WTC11 (cell line): ENCODE data around the gene B3GALNT1. TPM values are rescaled to one million over a fixed set of nuclear protein-coding genes. Genes with fewer than 3 reads are reported as not detected.
A peak's percentile ranks its signal among the peaks of the same experiment; 100 is the strongest.

Source experiments
- ATAC-seq: fragments of 200-7000 bp; cut with Tn5 transposase; 2 replicates; pipeline ENCODE4 v1.10.0; 2021; ENCODE audit warnings: mild to moderate bottlenecking, moderate library complexity
- CTCF ChIA-PET: fragments of 300-600 bp; sonication (Branson Sonifier 250); formaldehyde crosslinking; loops from one replicate; lab custom pipeline; 2021; ENCODE audit warnings: antibody characterized with exemption; lab: Charles Lee
- POLR2A ChIA-PET: fragments of 350-600 bp; sonication (Branson Sonifier 250); formaldehyde crosslinking; loops from one replicate; lab custom pipeline; 2021; ENCODE audit warnings: antibody characterized with exemption; lab: Charles Lee
- DNase-seq: peaks from one replicate; pipeline ENCODE4 v3.0.0; 2021; ENCODE audit warnings: low spot score
- H3K27ac Mint-ChIP-seq: 2 replicates; pipeline ENCODE4 v1.8.0; 2021; ENCODE audit warnings: mixed read lengths
- H3K27me3 Mint-ChIP-seq: 2 replicates; pipeline ENCODE4 v1.8.0; 2021; ENCODE audit warnings: low read depth, mild to moderate bottlenecking, moderate library complexity, mixed read lengths
- H3K36me3 Mint-ChIP-seq: 2 replicates; pipeline ENCODE4 v1.8.0; 2021; ENCODE audit warnings: mixed read lengths
- H3K4me1 Mint-ChIP-seq: 2 replicates; pipeline ENCODE4 v1.8.0; 2022; ENCODE audit warnings: mixed read lengths
- H3K4me3 Mint-ChIP-seq: 2 replicates; pipeline ENCODE4 v1.8.0; 2021; ENCODE audit warnings: mild to moderate bottlenecking, moderate library complexity, mixed read lengths
- H3K9me3 Mint-ChIP-seq: 2 replicates; pipeline ENCODE4 v1.8.0; 2021; ENCODE audit warnings: mixed read lengths
- ARID4B ChIP-seq: sonication (generic); formaldehyde crosslinking; IDR thresholded peaks from 2 replicates; pipeline ENCODE4 v1.8.0; 2023; ENCODE audit warnings: missing genetic modification reagents, mild to moderate bottlenecking, borderline replicate concordance
- ATF1 ChIP-seq: sonication (generic); formaldehyde crosslinking; IDR thresholded peaks from 2 replicates; pipeline ENCODE4 v1.8.1; 2023; ENCODE audit warnings: mild to moderate bottlenecking, moderate library complexity, missing genetic modification reagents
- ATF6 ChIP-seq: sonication (generic); formaldehyde crosslinking; IDR thresholded peaks from 2 replicates; pipeline ENCODE4 v1.8.1; 2023; ENCODE audit warnings: mild to moderate bottlenecking, missing genetic modification reagents
- CTCF ChIP-seq: fragments of 200-600 bp; IDR thresholded peaks from 2 replicates; pipeline ENCODE4 v1.8.0; 2022; ENCODE audit warnings: antibody characterized with exemption
- ELF4 ChIP-seq: sonication (generic); formaldehyde crosslinking; IDR thresholded peaks from 2 replicates; pipeline ENCODE4 v1.8.1; 2022; ENCODE audit warnings: low read depth, mild to moderate bottlenecking, moderate library complexity, missing genetic modification reagents
- ESRRA ChIP-seq: sonication (generic); formaldehyde crosslinking; IDR thresholded peaks from 2 replicates; pipeline ENCODE4 v1.8.1; 2022; ENCODE audit warnings: mild to moderate bottlenecking, missing genetic modification reagents, borderline replicate concordance
- KAT7 ChIP-seq: sonication (generic); formaldehyde crosslinking; IDR thresholded peaks from 2 replicates; pipeline ENCODE4 v1.8.1; 2023; ENCODE audit warnings: missing genetic modification reagents, mild to moderate bottlenecking, borderline replicate concordance
- PRRX2 ChIP-seq: fragments of 250-450 bp; sonication (Bioruptor Pico); IDR thresholded peaks from 2 replicates; pipeline ENCODE4 v1.8.0; 2021; ENCODE audit warnings: mild to moderate bottlenecking
- SMAD4 ChIP-seq: sonication (generic); formaldehyde crosslinking; IDR thresholded peaks from 2 replicates; pipeline ENCODE4 v1.8.0; 2022; ENCODE audit warnings: mild to moderate bottlenecking, missing genetic modification reagents
- SP1 ChIP-seq: sonication (generic); formaldehyde crosslinking; conservative IDR thresholded peaks from 2 replicates; pipeline ENCODE4 v1.8.1; 2022; ENCODE audit warnings: missing genetic modification reagents
- STAT6 ChIP-seq: sonication (generic); formaldehyde crosslinking; conservative IDR thresholded peaks from 2 replicates; pipeline ENCODE4 v1.8.1; 2023; ENCODE audit warnings: mild to moderate bottlenecking, low read depth, missing genetic modification reagents, moderate library complexity
- TCF7 ChIP-seq: sonication (generic); formaldehyde crosslinking; IDR thresholded peaks from 2 replicates; pipeline ENCODE4 v1.8.0; 2022; ENCODE audit warnings: mild to moderate bottlenecking, low read depth, missing genetic modification reagents, moderate library complexity
- TEAD4 ChIP-seq: sonication (generic); formaldehyde crosslinking; IDR thresholded peaks from 2 replicates; pipeline ENCODE4 v1.8.0; 2022; ENCODE audit warnings: mild to moderate bottlenecking, missing genetic modification reagents
- ZBTB21 ChIP-seq: sonication (generic); formaldehyde crosslinking; IDR thresholded peaks from 2 replicates; pipeline ENCODE4 v1.8.1; 2023; ENCODE audit warnings: mild to moderate bottlenecking, missing genetic modification reagents, borderline replicate concordance
- ZNF121 ChIP-seq: sonication (generic); formaldehyde crosslinking; IDR thresholded peaks from 2 replicates; pipeline ENCODE4 v1.8.0; 2023; ENCODE audit warnings: missing genetic modification reagents
- ZNF138 ChIP-seq: sonication (generic); formaldehyde crosslinking; conservative IDR thresholded peaks from 2 replicates; pipeline ENCODE4 v1.8.1; 2022; ENCODE audit warnings: mild to moderate bottlenecking, moderate library complexity, missing genetic modification reagents
- ZNF317 ChIP-seq: sonication (generic); formaldehyde crosslinking; IDR thresholded peaks from 2 replicates; pipeline ENCODE4 v1.8.1; 2023; ENCODE audit warnings: low read depth, mild to moderate bottlenecking, moderate library complexity, missing genetic modification reagents, borderline replicate concordance
- ZNF671 ChIP-seq: fragments of 250-450 bp; sonication (Bioruptor Pico); IDR thresholded peaks from 2 replicates; pipeline ENCODE4 v1.8.0; 2021; ENCODE audit warnings: mild to moderate bottlenecking
- total RNA-seq: library from RNA; stranded (reverse); gene quantifications from 3 replicates; pipeline ENCODE4 v1.2.3, GENCODE V29; 2021

Gene B3GALNT1
- total RNA-seq, 1 experiment from 2014 or later = 4.2 TPM

- TF ChIP-seq CTCF (no peak), TCF7 (CRISPR knock-in tag) (peak; percentile 96; the same call in 1 of the 2 replicates), ZNF317 (CRISPR knock-in tag) (0 out of 2 replicates have a peak, but pooled peaks have one; percentile 44), PRRX2 (no peak; the same call in 1 of the 2 replicates), ZBTB21 (peak; percentile 72; the same call in 1 of the 2 replicates), ELF4 (peak; percentile 92; the same call in 1 of the 2 replicates), ZNF121 (CRISPR knock-in tag) (peak; percentile 62; the same call in 1 of the 2 replicates), SP1 (CRISPR knock-in tag) (peak; percentile 51; the same call in 1 of the 2 replicates)
These were observed at the start of gene B3GALNT1 (continued) for GRCh38 chr3:161104561-161105551.

- CTCF ChIA-PET = no interaction called here
- ATAC-seq = no peak
- DNase-seq = no peak
- peaks cover 4% of the 10 kb centered on the region for H3K9me3 Mint-ChIP-seq
- H3K4me3 Mint-ChIP-seq = no peak overlapping the region
- H3K4me1 Mint-ChIP-seq = peaks cover 15% of the 10 kb centered on the region
- H3K27me3 Mint-ChIP-seq = no peaks in the 10 kb centered on the region
- POLR2A ChIA-PET = no interaction called here
- TF ChIP-seq STAT6 (CRISPR knock-in tag) (no peak), TEAD4 (CRISPR knock-in tag) (no peak)
- no peaks in the 10 kb centered on the region for H3K36me3 Mint-ChIP-seq
- H3K27ac Mint-ChIP-seq = no peak overlapping the region
These were observed 48.3 kb upstream of the B3GALNT1 start for GRCh38 chr3:161153480-161153879.

- ATAC-seq (no peak), DNase-seq (no peak)
- Mint-ChIP-seq H3K27me3 (no peaks in the 10 kb centered on the region; the same call in 1 of the 2 replicates), H3K9me3 (peaks cover 18% of the 10 kb centered on the region), H3K4me1 (peaks cover 15% of the 10 kb centered on the region), H3K4me3 (no peak overlapping the region), H3K36me3 (peaks cover 6% of the 10 kb centered on the region), H3K27ac (no peak overlapping the region)
- ChIA-PET CTCF (interaction anchor here (0.6 kb wide), 1 partner anchor 665 kb away, joined by 4 read pairs; no protein-coding TSS in a partner anchor), POLR2A (no interaction called here)
- TF ChIP-seq ZNF138 (no peak), ZBTB21 (no peak), ESRRA (CRISPR knock-in tag) (no peak), ATF1 (CRISPR knock-in tag) (no peak), ARID4B (CRISPR knock-in tag) (no peak), KAT7 (CRISPR knock-in tag) (no peak), SMAD4 (CRISPR knock-in tag) (no peak), ATF6 (no peak), ZNF671 (CRISPR knock-in tag) (no peak)
These were observed 44.9 kb upstream of the B3GALNT1 start for GRCh38 chr3:161150001-161150525.
